Right lobe of liver (tissue), 6 donors: ENCODE results near the gene TJP2. TPM values are rescaled to one million over a fixed set of nuclear protein-coding genes. Genes with fewer than 3 reads are reported as not detected.
A peak's percentile ranks its signal among the peaks of the same experiment; 100 is the strongest.

Experiments
- ATAC-seq, 4 donors: fragments of 200-7000 bp; cut with Tn5 transposase; one replicate each; pipeline ENCODE4 v1.9.1; 2020; ENCODE audit warnings: mild to moderate bottlenecking in 4 of 4, moderate library complexity in 4 of 4
- DNase-seq, 3 donors: peaks; one replicate each; pipeline ENCODE4 v3.0.0-alpha.2; 2020
- H3K27ac ChIP-seq, 3 donors: fragments of 200-600 bp; one replicate each; pipeline ENCODE4 v1.8.0; 2022
- H3K27me3 ChIP-seq, 2 donors: fragments of 200-600 bp; one replicate each; pipeline ENCODE4 v1.8.0; 2022
- H3K36me3 ChIP-seq, 4 donors: fragments of 200-600 bp; sonication (generic) in 1 of 4; one replicate each; pipeline versions ENCODE4 v1.5.1 to v1.8.0; 2017 to 2022; ENCODE audit warnings: control low read depth in 1 of 4
- H3K4me1 ChIP-seq, 4 donors: fragments of 200-600 bp; sonication (generic) in 1 of 4; one replicate each; pipeline versions ENCODE4 v1.5.1 to v1.8.0; 2017 to 2022; ENCODE audit warnings: control low read depth in 1 of 4
- H3K4me3 ChIP-seq, 3 donors: fragments of 200-600 bp; one replicate each; pipeline ENCODE4 v1.8.0; 2022
- H3K9me3 ChIP-seq, 4 donors: fragments of 200-600 bp; sonication (generic) in 1 of 4; one replicate each; pipeline versions ENCODE4 v1.5.1 to v1.8.0; 2017 to 2022; ENCODE audit warnings: control low read depth in 1 of 4
- POLR2A ChIP-seq: fragments of 450-650 bp; IDR thresholded peaks from one replicate; pipeline ENCODE4 v1.6.1; 2017; ENCODE audit warnings: antibody characterized with exemption, mild to moderate bottlenecking
- WGBS: methylation state at CpG from one replicate; pipeline ENCODE4 v1.1.6; 2018; ENCODE audit warnings: low coverage, low lambda C conversion rate; ENCODE audit not compliant: insufficient coverage; ENCODE audit errors: missing lambda C conversion rate; 5-methylcytosine and 5-hydroxymethylcytosine counted together
- intact Hi-C, 2 donors: fragments of 100-400 bp; cut with DNase I; formaldehyde crosslinking; loops; one replicate each; pipeline versions ENCODE4 v1.11.2 to v1.14.1; 2022
- long read RNA-seq: library from polyadenylated mRNA; unstranded; transcript quantifications from one replicate; pipeline ENCODE4 v2.0.0, GENCODE V29; 2019
- total RNA-seq, 6 experiments: library from RNA; depleted of rRNA in 2 of 6; stranded (reverse); fragments of >200 nt in 2 of 6; fragmentation: NEBNext Ultra II Directional in 3 of 6; extraction: Animal tissue kit (Norgen Biotek cat#: 25700) in 3 of 6; gene quantifications; one replicate each; pipeline versions ENCODE4 v1.1.0 to v1.2.4, GENCODE V29; 2016 to 2023
- TF ChIP-seq, protein P1 (sequence below), 4 donors: fragments of 200-600 bp in 3 of 4; fragments of 450-650 bp in 1 of 4; IDR thresholded peaks; one replicate each; pipeline versions ENCODE4 v1.5.1 to v1.8.0; 2016 to 2022; ENCODE audit warnings: antibody characterized with exemption in 4 of 4, mild to moderate bottlenecking in 2 of 4
- donor health status: DM: no; HTN: yes; CAD: no.
- donor health status: DM: no; HTN: no; CAD: no.
- donor health status: DM: no; HTN: no; CAD: no.
- donor health status: DM: no; HTN: yes; CAD: no.
- donor health status: DM: no; HTN: yes; CAD: no.

The TJP2 gene
- total RNA-seq: 100 to 1,000 TPM in 1 of 6 experiments, 10 to 100 TPM in 5; 62.0 to 129 (median 81.7) TPM
- long read RNA-seq, partial matches to known transcripts: 4 of 5 reads
- long read RNA-seq, other reads (novel, unspliced or antisense): 1 of 5 reads

DNA sequence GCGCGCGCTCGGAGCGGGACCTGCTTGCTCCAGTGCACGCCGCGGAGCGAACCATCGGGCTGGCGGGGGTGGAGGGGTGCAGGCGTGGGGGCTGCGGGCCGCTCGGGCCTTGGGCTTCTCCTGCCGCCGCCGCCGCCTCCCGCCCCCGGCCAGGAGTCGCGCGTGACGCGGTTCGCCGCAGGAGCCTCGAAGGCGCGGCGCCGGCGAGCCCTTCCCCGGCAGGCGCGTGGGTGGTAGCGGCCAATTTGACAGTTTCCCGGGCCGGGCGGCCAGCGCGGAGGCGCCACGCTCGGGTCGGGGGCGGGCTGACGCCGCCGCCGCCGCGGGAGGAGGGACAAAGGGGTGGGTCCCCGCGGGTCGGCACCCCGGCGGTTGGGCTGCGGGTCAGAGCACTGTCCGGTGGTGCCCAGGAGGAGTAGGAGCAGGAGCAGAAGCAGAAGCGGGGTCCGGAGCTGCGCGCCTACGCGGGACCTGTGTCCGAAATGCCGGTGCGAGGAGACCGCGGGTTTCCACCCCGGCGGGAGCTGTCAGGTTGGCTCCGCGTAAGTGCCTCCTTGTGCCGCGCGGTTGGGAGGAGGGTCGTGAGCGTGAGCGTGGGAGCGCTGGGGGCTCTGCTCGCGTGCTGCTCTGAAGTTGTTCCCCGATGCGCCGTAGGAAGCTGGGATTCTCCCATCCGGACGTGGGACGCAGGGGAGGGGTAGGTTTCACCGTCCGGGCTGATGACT lies at the start of gene TJP2:
TJP2 (plus strand) TSS at position 387 of the 725 bp plus-strand sequence; CDS start at position 483, 96 bp downstream.
- Histone ChIP-seq H3K36me3 (no peaks in the 10 kb centered on the region), H3K27me3 (no peaks in the 10 kb centered on the region), H3K4me1 (peaks cover 0 to 55% (median 18%) of the 10 kb centered on the region in 4 donors), H3K4me3 (peak within 1 kb of the TSS; percentile 69 to 71 (median 70)), H3K27ac (peak within 1 kb of the TSS; percentile 91 to 97 (median 91)), H3K9me3 (no peaks in the 10 kb centered on the region)
- TF ChIP-seq, protein P1, sequence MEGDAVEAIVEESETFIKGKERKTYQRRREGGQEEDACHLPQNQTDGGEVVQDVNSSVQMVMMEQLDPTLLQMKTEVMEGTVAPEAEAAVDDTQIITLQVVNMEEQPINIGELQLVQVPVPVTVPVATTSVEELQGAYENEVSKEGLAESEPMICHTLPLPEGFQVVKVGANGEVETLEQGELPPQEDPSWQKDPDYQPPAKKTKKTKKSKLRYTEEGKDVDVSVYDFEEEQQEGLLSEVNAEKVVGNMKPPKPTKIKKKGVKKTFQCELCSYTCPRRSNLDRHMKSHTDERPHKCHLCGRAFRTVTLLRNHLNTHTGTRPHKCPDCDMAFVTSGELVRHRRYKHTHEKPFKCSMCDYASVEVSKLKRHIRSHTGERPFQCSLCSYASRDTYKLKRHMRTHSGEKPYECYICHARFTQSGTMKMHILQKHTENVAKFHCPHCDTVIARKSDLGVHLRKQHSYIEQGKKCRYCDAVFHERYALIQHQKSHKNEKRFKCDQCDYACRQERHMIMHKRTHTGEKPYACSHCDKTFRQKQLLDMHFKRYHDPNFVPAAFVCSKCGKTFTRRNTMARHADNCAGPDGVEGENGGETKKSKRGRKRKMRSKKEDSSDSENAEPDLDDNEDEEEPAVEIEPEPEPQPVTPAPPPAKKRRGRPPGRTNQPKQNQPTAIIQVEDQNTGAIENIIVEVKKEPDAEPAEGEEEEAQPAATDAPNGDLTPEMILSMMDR (IDR thresholded peaks at IDR 0.05): no peak
- TF ChIP-seq POLR2A: peak; percentile 73
- DNase-seq (peak; percentile 91 to 93 (median 91)), ATAC-seq (peak; percentile 62 to 89 (median 80))
- intact Hi-C loops: no loop called here
- 0% methylated on average over 5 of the region's 93 CpGs for WGBS

DNA sequence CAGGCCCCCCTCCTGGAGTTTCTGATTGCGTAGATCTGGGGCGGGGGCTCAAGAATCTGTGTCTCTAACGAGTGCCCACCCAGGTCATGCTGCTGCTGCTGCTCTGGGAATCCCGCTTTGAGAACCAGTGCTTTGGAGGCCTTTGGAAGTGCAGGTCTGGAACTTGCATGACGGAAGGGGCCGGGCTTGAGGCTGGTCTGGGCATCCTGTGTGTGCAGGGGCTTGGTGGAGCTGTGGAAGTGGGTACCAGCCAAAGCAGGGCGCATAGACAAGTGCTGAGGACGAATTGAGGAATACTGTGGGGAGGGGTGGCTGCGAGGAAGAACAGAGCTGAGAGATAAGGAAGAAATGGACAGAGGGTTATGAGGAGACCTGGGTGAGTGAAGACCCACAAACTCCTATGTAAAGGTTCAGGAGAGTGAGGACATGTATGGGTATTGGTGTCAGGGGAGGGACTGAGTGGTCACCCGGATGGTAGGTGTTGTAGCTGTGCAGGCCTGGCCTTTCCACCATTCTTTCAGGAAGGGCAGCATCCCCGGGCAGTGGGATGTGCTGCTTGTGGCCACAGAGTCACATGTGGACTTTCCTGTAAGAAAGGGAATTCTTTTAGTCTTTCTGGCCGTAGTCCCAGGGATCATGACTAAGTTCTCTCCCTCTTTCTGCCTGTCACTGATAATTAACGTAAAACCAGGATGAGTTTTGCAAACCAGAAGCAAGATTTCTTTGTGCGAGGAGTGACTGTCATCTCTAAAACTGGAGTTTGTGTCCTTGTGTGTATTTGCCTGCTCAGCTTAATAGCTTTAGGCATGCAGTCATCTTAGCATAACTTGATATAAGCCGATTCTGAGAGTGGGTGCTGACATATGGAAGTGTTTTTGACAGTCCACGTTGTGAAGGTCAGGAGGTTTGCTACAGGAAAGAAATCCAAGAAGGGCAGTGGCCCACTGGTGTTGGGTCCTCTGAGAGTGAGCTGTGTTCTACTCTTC lies 43.3 kb upstream of the TJP2 start:
- whole genome bisulfite sequencing: 75% methylated on average over 12 of the region's 16 CpGs
- intact Hi-C loops: no loop called here
- TF ChIP-seq POLR2A: no peak
- TF ChIP-seq, protein P1 (IDR thresholded peaks at IDR 0.05): no peak
- Histone ChIP-seq H3K4me1 (peaks cover 0 to 14% (median 4%) of the 10 kb centered on the region in 4 donors), H3K27me3 (no peaks in the 10 kb centered on the region), H3K9me3 (no peaks in the 10 kb centered on the region), H3K27ac (no peak overlapping the region), H3K36me3 (no peaks in the 10 kb centered on the region), H3K4me3 (no peak overlapping the region)
- ATAC-seq (peak; percentile 31 to 74 (median 48)), DNase-seq (no peak)

DNA sequence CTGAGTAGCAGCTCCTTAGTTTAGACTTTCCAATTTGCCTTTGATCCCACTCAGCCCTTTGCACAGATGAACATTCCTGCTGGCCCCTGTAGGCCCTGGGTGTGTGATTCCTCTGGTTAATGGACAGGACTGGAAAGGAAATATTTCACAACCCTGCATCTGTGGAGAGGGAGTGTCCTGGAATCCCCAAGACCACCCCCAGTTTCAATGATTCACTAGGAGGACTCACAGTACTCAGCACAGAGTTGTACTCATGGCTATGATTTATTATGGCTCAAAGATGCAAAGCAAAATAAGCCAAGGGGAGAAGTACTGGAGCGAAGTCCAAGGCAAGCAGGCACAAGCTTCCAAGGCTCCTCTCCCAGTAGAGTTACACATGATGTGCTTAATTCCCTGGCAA lies 42.4 kb upstream of the TJP2 start:
- H3K36me3 ChIP-seq: no peaks in the 10 kb centered on the region
- intact Hi-C loops: no loop called here
- no peaks in the 10 kb centered on the region for H3K9me3 ChIP-seq
- H3K4me3 ChIP-seq: no peak overlapping the region
- no peaks in the 10 kb centered on the region for H3K27me3 ChIP-seq
- peaks cover 0 to 9% (median 4%) of the 10 kb centered on the region in 4 donors for H3K4me1 ChIP-seq
- no peak for DNase-seq
- ATAC-seq: peak; percentile 50 to 80 (median 54)
- no peak overlapping the region for H3K27ac ChIP-seq
- no peak for TF ChIP-seq POLR2A
- TF ChIP-seq, protein P1 (IDR thresholded peaks at IDR 0.05): no peak
- WGBS: 100% methylated on average over 1 of the region's 1 CpG

DNA sequence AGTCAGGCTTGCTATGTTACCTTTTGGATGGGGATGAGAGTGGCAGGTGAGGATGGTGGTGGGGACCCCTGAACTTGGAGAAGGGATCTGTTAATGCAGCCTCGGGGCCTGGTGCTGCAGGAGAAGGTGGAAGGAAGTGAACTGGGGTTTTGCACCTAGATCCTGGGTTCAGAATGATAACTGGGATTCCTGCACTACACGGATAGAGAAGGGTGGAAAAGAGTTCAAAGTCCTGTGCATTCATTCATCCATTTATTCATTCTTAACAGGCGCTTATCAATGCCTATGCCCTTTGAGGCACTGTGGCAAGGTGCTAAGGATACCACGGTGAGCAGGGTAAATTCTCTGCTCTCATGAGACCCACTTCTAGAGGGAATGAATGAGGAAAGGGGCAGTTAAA lies 41.7 kb upstream of the TJP2 start:
- ATAC-seq: no peak
- TF ChIP-seq, protein P1 (IDR thresholded peaks at IDR 0.05): no peak
- TF ChIP-seq POLR2A: no peak
- Histone ChIP-seq H3K4me1 (peaks cover 0 to 9% (median 4%) of the 10 kb centered on the region in 4 donors), H3K27ac (no peak overlapping the region), H3K36me3 (no peaks in the 10 kb centered on the region), H3K4me3 (no peak overlapping the region), H3K9me3 (no peaks in the 10 kb centered on the region), H3K27me3 (no peaks in the 10 kb centered on the region)
- WGBS: 68% methylated on average over 4 of the region's 4 CpGs
- intact Hi-C loops: no loop called here
- no peak for DNase-seq
